HEK293 (cell line): Measurements from ENCODE around the gene NEK7.

Experiments used
- CTCF ChIA-PET: fragments of 350-600 bp; formaldehyde crosslinking; extraction: SDS; loops from one replicate; lab custom pipeline; 2021; ENCODE audit warnings: antibody characterized with exemption; lab: Yijun Ruan, JAX
- POLR2A ChIA-PET: fragments of 300-600 bp; formaldehyde crosslinking; extraction: SDS; loops from one replicate; lab custom pipeline; 2020; ENCODE audit warnings: antibody characterized with exemption, inconsistent platforms; lab: Yijun Ruan, JAX
- H3K27ac ChIP-seq: fragments of 200-500 bp; sonication (Bioruptor generic); 2 replicates; pipeline ENCODE4 v1.5.1; 2014; ENCODE audit warnings: low read depth, low read length, control low read depth, inconsistent platforms; ENCODE audit errors: extremely low read depth
- H3K36me3 ChIP-seq, 2 experiments: fragments of 200-500 bp in 1 of 2; sonication (Bioruptor generic) in 1 of 2; 1 replicate in 1 of 2; 2 replicates in 1 of 2; pipeline ENCODE4 v1.5.1; 2014 to 2017; ENCODE audit warnings: inconsistent platforms in 2 of 2, low read length in 2 of 2; ENCODE audit not compliant: control insufficient read depth in 2 of 2, insufficient read depth in 1 of 2
- H3K4me1 ChIP-seq: fragments of 200-500 bp; sonication (Bioruptor generic); 2 replicates; pipeline ENCODE4 v1.5.1; 2014; ENCODE audit warnings: mild to moderate bottlenecking, low read length, inconsistent platforms; ENCODE audit not compliant: control insufficient read depth, insufficient read depth
- H3K4me3 ChIP-seq: 2 replicates; pipeline ENCODE4 v1.5.1; 2011; ENCODE audit warnings: low read depth, mild to moderate bottlenecking, control low read depth, low read length, moderate library complexity
- H3K9me3 ChIP-seq: fragments of 200-500 bp; sonication (Bioruptor generic); 2 replicates; pipeline ENCODE4 v1.5.1; 2014; ENCODE audit warnings: low read depth, low read length, inconsistent platforms; ENCODE audit not compliant: control insufficient read depth, insufficient read depth
- GLI4 ChIP-seq: fragments of 450-650 bp; formaldehyde crosslinking; IDR thresholded peaks from 2 replicates; pipeline ENCODE4 v1.5.1; 2016; ENCODE audit warnings: missing biosample characterization, missing genetic modification characterization
- GLIS1 ChIP-seq: fragments of 450-650 bp; formaldehyde crosslinking; IDR thresholded peaks from 2 replicates; pipeline ENCODE4 v1.5.1; 2016; ENCODE audit warnings: missing biosample characterization, missing genetic modification characterization
- IKZF3 ChIP-seq: fragments of 450-650 bp; IDR thresholded peaks from 2 replicates; pipeline ENCODE4 v1.5.0; 2018; ENCODE audit warnings: missing biosample characterization, mild to moderate bottlenecking, missing genetic modification characterization, moderate library complexity
- KLF8 ChIP-seq: fragments of 450-650 bp; formaldehyde crosslinking; IDR thresholded peaks from 2 replicates; pipeline ENCODE4 v1.5.1; 2016; ENCODE audit warnings: missing biosample characterization, missing genetic modification characterization
- OSR2 ChIP-seq: fragments of 450-650 bp; formaldehyde crosslinking; IDR thresholded peaks from 2 replicates; pipeline ENCODE4 v1.5.1; 2016; ENCODE audit warnings: missing biosample characterization, missing genetic modification characterization
- ZBTB11 ChIP-seq: fragments of 450-650 bp; formaldehyde crosslinking; conservative IDR thresholded peaks from 2 replicates; pipeline ENCODE4 v1.5.1; 2016; ENCODE audit warnings: low read depth, missing biosample characterization, missing genetic modification characterization
- ZBTB44 ChIP-seq: fragments of 450-650 bp; IDR thresholded peaks from 2 replicates; pipeline ENCODE4 v1.5.1; 2018; ENCODE audit warnings: missing biosample characterization, mild to moderate bottlenecking, missing genetic modification characterization
- ZFP69B ChIP-seq: fragments of 450-650 bp; formaldehyde crosslinking; IDR thresholded peaks from 2 replicates; pipeline ENCODE4 v1.5.1; 2016; ENCODE audit warnings: missing biosample characterization, missing genetic modification characterization
- ZNF112 ChIP-seq: fragments of 450-650 bp; formaldehyde crosslinking; IDR thresholded peaks from 2 replicates; pipeline ENCODE4 v1.5.0; 2017; ENCODE audit warnings: missing biosample characterization, missing genetic modification characterization
- ZNF202 ChIP-seq: fragments of 450-650 bp; formaldehyde crosslinking; IDR thresholded peaks from 2 replicates; pipeline ENCODE4 v1.5.1; 2016; ENCODE audit warnings: missing biosample characterization, missing genetic modification characterization, borderline replicate concordance
- ZNF24 ChIP-seq: fragments of 450-650 bp; formaldehyde crosslinking; IDR thresholded peaks from 2 replicates; pipeline ENCODE4 v1.5.1; 2016; ENCODE audit warnings: missing biosample characterization, missing genetic modification characterization
- ZNF248 ChIP-seq: fragments of 450-650 bp; formaldehyde crosslinking; IDR thresholded peaks from 2 replicates; pipeline ENCODE4 v1.5.1; 2017; ENCODE audit warnings: missing biosample characterization, missing genetic modification characterization
- ZNF488 ChIP-seq: fragments of 450-650 bp; formaldehyde crosslinking; IDR thresholded peaks from 2 replicates; pipeline ENCODE4 v1.5.1; 2016; ENCODE audit warnings: missing biosample characterization, missing genetic modification characterization
- ZNF660 ChIP-seq: fragments of 450-650 bp; IDR thresholded peaks from 2 replicates; pipeline ENCODE4 v1.5.1; 2018; ENCODE audit warnings: missing biosample characterization, mild to moderate bottlenecking, missing genetic modification characterization
- ZSCAN4 ChIP-seq: fragments of 450-650 bp; formaldehyde crosslinking; IDR thresholded peaks from 2 replicates; pipeline ENCODE4 v1.5.1; 2017; ENCODE audit warnings: missing biosample characterization, missing genetic modification characterization
- ZSCAN5A ChIP-seq: fragments of 450-650 bp; formaldehyde crosslinking; IDR thresholded peaks from 2 replicates; pipeline ENCODE4 v1.5.1; 2016; ENCODE audit warnings: missing biosample characterization, missing genetic modification characterization

The NEK7 gene

GRCh38 chr1:198206292-198206691 lies 49.5 kb downstream of the NEK7 start (continued):
- TF ChIP-seq ZBTB44 (tag by site-specific recombination) (no peak), ZNF24 (tag by site-specific recombination) (no peak)

- POLR2A ChIA-PET, result no interaction called here
- no peaks in the 10 kb centered on the region for H3K4me1 ChIP-seq
These were observed 54.9 kb downstream of the NEK7 start for GRCh38 chr1:198211696-198212095.

More at GRCh38 chr1:198211696-198212095, 54.9 kb downstream of the NEK7 start:
- H3K27ac ChIP-seq, result no peak overlapping the region
- H3K9me3 ChIP-seq, result no peaks in the 10 kb centered on the region
- H3K36me3 ChIP-seq, result peaks cover 0 to 7% of the 10 kb centered on the region in 2 experiments; a peak in 1 of 3 replicates
- TF ChIP-seq ZNF488, result no peak
- no peak for TF ChIP-seq ZNF248
- TF ChIP-seq ZNF112, result no peak
- no peak for TF ChIP-seq GLI4
- no peak for TF ChIP-seq ZBTB11 (tag by site-specific recombination)
- TF ChIP-seq ZNF660 (tag by site-specific recombination), result no peak
- no peak for TF ChIP-seq ZNF24 (tag by site-specific recombination)
- no peak for TF ChIP-seq ZFP69B (tag by site-specific recombination)
- no peak for TF ChIP-seq OSR2 (tag by site-specific recombination)
- no peak for TF ChIP-seq ZNF202
- TF ChIP-seq IKZF3 (tag by site-specific recombination), result no peak
- no peak for TF ChIP-seq ZSCAN4 (tag by site-specific recombination)
- TF ChIP-seq GLIS1 (tag by site-specific recombination), result no peak
- no peak for TF ChIP-seq ZSCAN5A (tag by site-specific recombination)
- TF ChIP-seq KLF8 (tag by site-specific recombination), result no peak
- no peak overlapping the region for H3K4me3 ChIP-seq
- CTCF ChIA-PET, result no interaction called here
